ENCODE data around the gene C1QTNF9B.

DNA sequence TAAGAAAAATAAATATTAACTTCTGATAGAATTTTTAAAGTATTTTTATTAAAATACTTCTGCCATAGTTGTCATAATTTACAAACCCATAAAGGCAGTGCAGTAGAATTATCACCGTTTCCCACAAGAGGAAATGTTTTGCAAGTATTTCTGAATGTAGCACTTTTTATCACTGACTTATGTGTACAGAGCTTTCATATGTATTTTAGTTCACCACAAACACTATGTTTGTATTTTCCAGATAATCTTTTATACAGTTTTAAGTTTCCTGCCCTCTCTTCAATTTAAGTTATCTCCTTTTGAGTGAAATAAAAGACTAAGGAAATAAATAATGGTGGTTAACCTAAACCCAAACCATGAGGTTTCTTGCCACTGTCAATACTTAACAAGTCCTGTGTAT, 32.3 kb downstream of the C1QTNF9B start:
- TF ChIP-seq TAF1 (IDR thresholded peaks at IDR 0.05; ENCODE audit: borderline replicate concordance, insufficient read depth, low read length): no peak
- no peak for TF ChIP-seq SIN3A (IDR thresholded peaks at IDR 0.05; ENCODE audit: borderline replicate concordance, insufficient read depth, low read length)

Measured in PFSK-1 (cell line).